OCI-LY3 (cell line): ENCODE data around the gene PKHD1.

Experiments
- EZH2phosphoT487 ChIP-seq: fragments of 200-600 bp; shearing (Covaris generic); IDR thresholded peaks from 2 replicates; pipeline ENCODE4 v1.6.1; 2018; ENCODE audit warnings: antibody characterized with exemption, mixed run types, low read depth
- TF ChIP-seq, protein P1 (sequence below): fragments of 200-600, 300-600 bp; sonication (generic); IDR thresholded peaks from 2 replicates; pipeline ENCODE4 v1.5.1; 2014; ENCODE audit warnings: antibody characterized with exemption, low read length, low read depth

- TF ChIP-seq, protein P1, sequence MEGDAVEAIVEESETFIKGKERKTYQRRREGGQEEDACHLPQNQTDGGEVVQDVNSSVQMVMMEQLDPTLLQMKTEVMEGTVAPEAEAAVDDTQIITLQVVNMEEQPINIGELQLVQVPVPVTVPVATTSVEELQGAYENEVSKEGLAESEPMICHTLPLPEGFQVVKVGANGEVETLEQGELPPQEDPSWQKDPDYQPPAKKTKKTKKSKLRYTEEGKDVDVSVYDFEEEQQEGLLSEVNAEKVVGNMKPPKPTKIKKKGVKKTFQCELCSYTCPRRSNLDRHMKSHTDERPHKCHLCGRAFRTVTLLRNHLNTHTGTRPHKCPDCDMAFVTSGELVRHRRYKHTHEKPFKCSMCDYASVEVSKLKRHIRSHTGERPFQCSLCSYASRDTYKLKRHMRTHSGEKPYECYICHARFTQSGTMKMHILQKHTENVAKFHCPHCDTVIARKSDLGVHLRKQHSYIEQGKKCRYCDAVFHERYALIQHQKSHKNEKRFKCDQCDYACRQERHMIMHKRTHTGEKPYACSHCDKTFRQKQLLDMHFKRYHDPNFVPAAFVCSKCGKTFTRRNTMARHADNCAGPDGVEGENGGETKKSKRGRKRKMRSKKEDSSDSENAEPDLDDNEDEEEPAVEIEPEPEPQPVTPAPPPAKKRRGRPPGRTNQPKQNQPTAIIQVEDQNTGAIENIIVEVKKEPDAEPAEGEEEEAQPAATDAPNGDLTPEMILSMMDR = no peak
- TF ChIP-seq EZH2phosphoT487 = no peak
Observed at GRCh38 chr6:51565472-51565871, 521.9 kb downstream of the PKHD1 start.
